GM12801 (cell line): ENCODE results near the gene AIPL1.

ENCODE experiments used
- CTCF ChIP-seq: IDR thresholded peaks from one replicate; pipeline ENCODE4 v1.5.1; 2011; ENCODE audit warnings: control low read depth; ENCODE audit not compliant: insufficient read length; ENCODE audit errors: extremely low read depth

The AIPL1 gene

GRCh38 chr17:6429266-6429665 lies 5.7 kb downstream of the AIPL1 start:
- TF ChIP-seq CTCF: no peak

GRCh38 chr17:6428207-6428965 lies 6.5 kb downstream of the AIPL1 start:
- no peak for TF ChIP-seq CTCF

GRCh38 chr17:6427279-6427781 lies 7.6 kb downstream of the AIPL1 start:
- no peak for TF ChIP-seq CTCF

GRCh38 chr17:6426356-6427101 lies 8.4 kb downstream of the AIPL1 start:
- no peak for TF ChIP-seq CTCF

GRCh38 chr17:6425407-6425806 lies 9.5 kb downstream of the AIPL1 start:
- TF ChIP-seq CTCF: no peak

- TF ChIP-seq CTCF: no peak
Measured at GRCh38 chr17:6423931-6424330, 11.0 kb downstream of the AIPL1 start.

- no peak for TF ChIP-seq CTCF
Measured at GRCh38 chr17:6422654-6423241, 12.2 kb downstream of the AIPL1 start.
